Stimulated activated CD4-positive, alpha-beta T cell treated with anti-CD3 and anti-CD28 coated beads, Interleukin-4, amount 100 ng/mL, for 48 hours (primary cell): ENCODE results near the gene SGSM1.
A peak's percentile ranks its signal among the peaks of the same experiment; 100 is the strongest.

Source experiments
- DNase-seq, 2 donors: peaks; one replicate each; pipeline ENCODE4 v3.0.0-alpha.2; 2020; ENCODE audit warnings: low read depth in 2 of 2

SGSM1 gene

DNA sequence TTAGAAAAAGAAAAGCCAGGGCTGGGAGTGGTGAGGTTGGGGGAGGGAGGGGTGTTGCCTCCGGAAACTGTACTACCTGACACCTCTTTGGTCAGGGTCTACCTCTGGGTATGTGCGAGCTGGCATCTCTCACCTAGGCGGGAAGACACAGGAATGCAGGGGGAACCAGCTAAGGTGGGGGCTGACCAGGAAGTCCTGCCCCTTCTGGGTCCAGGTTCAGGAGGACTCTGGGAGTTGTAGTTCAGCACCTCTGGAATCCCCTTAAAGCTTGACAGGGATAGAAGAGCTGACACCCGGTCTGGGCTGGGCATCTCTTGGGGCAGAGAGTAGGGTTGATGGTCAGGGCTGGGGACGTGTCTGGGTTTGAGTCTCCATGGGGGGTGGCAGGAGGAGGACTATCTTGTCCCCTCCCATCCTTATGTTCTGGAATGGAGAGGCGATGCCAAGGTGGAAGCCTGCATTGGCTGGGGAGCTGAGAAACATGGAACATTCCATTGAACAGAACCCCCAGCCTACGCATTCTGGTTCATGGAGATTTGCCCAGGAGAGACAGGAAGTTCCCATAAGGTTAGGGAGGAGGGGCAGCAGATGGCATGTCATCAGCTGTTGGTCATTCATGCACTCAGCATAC, 144.4 kb downstream of the SGSM1 start:
- no peak for DNase-seq

- DNase-seq: peak; percentile 76 to 78
These were observed 146.2 kb downstream of the SGSM1 start, which contains the start of gene KIAA1671 for GRCh38 chr22:24951942-24952836. Gene KIAA1671 (plus strand): TSS chr22:24952716. CDS start chr22:25028000, 75,284 bp downstream.

DNA sequence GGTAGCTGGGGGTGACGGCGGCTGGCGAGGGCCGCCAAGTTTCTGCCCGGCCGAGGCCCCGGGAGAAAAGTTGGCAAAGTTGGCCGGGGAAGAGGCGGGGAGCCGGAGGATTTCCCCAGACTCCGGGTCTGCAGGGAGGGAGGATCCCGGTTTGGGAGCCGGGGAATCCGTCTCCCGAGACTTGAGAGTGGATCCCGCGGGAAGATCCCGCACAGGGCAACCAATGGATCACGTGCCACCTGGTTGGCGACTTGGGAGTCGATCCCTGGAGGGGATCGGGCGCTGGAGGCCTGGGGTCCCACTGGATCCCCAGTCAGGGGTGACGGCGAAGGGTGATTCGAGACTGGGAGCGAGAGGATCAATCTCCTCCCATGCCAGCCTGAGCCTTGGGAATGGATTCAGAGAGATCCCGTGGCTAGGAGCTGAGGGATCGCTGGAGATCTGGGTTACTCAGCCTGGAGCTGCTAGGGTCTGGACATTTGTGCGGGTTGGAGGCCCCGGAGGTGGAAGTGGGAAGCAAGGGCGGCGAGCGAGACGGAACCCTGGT, 146.9 kb downstream of the SGSM1 start:
- no peak for DNase-seq

DNA sequence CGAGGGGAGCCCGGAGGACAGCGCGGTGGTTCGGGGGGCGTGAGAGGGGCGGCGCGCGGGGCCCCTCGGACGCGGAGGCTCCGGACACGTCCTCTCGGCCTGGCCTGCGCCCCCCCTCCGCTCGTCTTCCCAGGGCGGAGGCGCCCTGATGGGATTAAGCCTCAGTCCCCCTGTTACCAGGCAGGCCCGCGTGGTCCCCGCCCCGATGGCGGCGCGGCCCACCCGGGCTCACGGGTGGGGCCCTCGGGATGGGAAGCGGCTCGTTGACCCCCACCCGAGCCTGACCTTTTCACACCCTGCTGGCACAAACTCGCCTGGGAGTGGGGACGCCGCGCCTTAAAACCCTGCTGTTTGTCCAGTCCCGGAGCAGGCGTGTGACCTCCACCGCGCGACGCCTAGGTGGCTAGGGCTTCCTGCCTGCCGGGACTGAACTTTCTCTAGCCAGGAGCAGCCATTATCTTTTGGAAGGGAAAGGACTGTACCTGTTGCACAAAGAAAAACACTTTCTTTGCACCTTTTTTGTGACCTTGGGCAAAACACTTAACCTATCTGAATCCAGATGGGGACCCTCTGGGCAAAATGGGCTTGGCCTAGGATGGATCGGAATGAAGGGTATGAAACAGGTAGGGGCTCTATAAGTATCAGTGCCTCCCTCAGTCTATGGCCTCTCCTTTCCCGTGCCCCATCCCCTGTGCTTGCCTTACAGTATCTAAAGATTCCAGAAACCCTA, 147.5 kb downstream of the SGSM1 start:
- DNase-seq: no peak

DNA sequence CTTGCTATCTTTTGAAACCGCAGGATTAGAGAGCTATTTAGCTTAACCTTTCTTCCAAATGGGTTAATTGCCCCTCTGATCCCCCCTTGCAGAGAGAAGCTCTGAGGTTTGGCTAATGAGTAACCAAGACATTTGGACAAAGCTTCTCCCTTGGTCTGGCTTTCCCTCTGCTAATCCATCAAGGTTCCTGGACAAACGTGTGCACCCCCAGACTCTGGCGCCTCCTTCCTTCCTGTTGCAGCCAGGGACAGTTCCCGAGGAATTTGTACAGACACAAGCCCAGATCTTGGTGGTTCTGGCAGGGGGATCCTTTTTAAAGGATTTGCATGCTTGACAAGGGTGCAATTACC, 148.1 kb downstream of the SGSM1 start:
- DNase-seq: no peak

DNA sequence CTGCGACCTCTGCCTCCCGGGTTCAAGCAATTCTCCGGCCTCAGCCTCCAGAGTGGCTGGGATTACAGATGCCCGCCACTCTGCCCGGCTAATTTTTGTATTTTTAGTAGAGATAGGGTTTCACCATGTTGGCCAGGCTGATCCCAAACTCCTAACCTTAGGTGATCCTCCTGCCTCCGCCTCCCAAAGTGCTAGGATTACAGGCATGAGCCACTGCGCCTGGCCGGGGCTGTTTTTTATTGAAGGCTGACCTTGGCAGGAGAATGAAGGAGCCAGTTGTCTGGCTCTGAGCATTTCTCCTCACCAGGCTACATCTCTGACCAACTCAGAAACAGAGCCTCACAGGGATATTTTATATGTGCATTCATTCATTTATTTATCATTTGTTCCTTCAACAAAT, 148.8 kb downstream of the SGSM1 start:
- DNase-seq: no peak

DNA sequence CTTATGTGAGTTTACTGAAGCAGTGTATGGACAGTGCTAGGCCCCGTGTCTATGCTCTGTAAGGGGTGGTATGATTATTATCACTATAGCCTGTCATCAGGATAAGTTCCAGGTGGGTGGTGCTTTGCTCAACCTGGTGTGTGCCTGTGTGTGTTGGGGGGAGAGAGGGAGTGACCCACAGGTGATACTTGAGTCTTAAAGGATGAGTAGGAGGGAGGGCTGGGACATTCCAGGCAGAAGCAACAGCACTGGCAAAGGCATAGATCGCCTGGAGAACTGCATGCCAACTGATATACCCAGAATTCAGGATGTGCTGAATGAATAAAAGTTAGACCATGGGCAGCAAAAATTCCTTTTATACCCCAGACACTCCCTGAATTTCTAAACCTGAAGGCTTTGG, 151.0 kb downstream of the SGSM1 start:
- DNase-seq: no peak

DNA sequence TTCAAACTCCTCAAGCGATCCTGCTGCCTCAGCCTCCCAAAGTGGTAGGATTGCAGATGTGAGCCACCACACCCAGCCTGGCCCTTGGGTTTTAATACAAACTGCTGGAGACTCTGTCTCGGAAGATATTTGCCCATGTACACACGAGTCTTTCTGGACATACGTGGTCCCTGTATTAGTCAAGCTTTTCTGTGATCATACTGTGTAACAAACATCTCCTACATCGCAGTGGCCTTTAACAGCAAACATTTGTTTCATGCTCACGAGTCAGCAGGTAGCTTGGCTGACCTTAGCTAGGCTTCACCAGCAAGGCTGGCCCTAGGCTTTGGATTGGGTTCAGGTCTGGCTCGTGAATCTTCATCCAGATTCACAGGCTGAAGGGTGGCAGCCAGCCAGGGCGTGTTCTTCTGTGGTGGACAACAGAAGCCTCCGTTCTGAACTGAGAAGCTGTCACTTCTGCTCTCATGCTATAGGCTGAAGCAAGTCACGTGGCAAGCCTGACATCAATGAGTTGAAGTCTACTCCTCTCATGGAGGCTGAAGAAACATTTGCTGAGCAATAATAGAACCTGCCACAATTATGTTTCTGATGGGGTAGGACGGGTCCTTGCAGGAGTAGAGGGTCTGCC, 155.3 kb downstream of the SGSM1 start:
- no peak for DNase-seq

- no peak for DNase-seq
These were observed 156.1 kb downstream of the SGSM1 start for GRCh38 chr22:24962094-24962493.

- DNase-seq: no peak
These were observed 156.8 kb downstream of the SGSM1 start for GRCh38 chr22:24962835-24963234.

GRCh38 chr22:24964441-24964840, 158.4 kb downstream of the SGSM1 start:
- no peak for DNase-seq

GRCh38 chr22:24965822-24966626, 160.0 kb downstream of the SGSM1 start:
- no peak for DNase-seq

GRCh38 chr22:24968066-24968561, 162.1 kb downstream of the SGSM1 start:
- DNase-seq: no peak

- DNase-seq: no peak
These were observed 163.7 kb downstream of the SGSM1 start for GRCh38 chr22:24969560-24970301.

DNA sequence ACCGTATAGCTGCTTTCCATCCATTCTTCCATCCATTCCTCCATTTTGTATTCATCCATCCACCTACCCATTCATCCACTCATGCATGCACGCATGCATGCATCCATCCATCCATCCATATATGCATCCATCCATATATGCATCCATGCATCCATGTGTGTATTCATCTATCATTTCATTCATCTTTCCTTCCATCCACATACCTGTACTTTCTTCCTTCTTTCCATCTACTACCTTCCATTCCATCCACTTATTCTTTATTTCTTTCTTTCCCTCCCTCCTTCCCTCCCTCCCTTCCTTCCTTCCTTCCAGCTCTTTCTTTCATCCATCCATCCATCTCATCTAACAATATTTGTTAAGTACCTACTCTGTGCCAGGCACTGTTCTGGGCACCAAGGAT, 166.4 kb downstream of the SGSM1 start:
- DNase-seq: no peak

GRCh38 chr22:24973872-24974271, 167.9 kb downstream of the SGSM1 start:
- DNase-seq: no peak

- no peak for DNase-seq
These were observed 169.2 kb downstream of the SGSM1 start for GRCh38 chr22:24975125-24975640.

- DNase-seq: no peak
These were observed 169.9 kb downstream of the SGSM1 start for GRCh38 chr22:24975813-24976341.

GRCh38 chr22:24976442-24977218, 170.6 kb downstream of the SGSM1 start:
- no peak for DNase-seq
